Right renal pelvis (tissue), 4 donors: ENCODE data around the gene PNPLA6. TPM values are rescaled to one million over a fixed set of nuclear protein-coding genes. Genes with fewer than 3 reads are reported as not detected.

Source experiments
- DNase-seq, 4 donors: peaks; one replicate each; pipeline ENCODE4 v3.0.0-alpha.2; 2013; ENCODE audit warnings: low read depth in 4 of 4, low spot score in 3 of 4, missing footprints in 1 of 4
- polyA plus RNA-seq, 4 donors: library from polyadenylated mRNA; unstranded; fragments of 120-200 nt; gene quantifications; one replicate each; pipeline ENCODE4 v1.2.1, GENCODE V29; 2013; ENCODE audit not compliant: insufficient read length in 4 of 4

Gene PNPLA6
- polyA plus RNA-seq, 4 donors: 36.2 to 45.1 (median 41.9) TPM

- DNase-seq: peak; percentile 20 to 44 (median 36)
Observed at GRCh38 chr19:7595466-7596133, 60.1 kb downstream of the PNPLA6 start, which contains the start of gene CAMSAP3. CAMSAP3 (plus strand) TSS chr19:7595863; CDS start chr19:7596003, 140 bp downstream.

GRCh38 chr19:7596211-7596937 is 60.9 kb downstream of the PNPLA6 start:
- DNase-seq: no peak

DNA sequence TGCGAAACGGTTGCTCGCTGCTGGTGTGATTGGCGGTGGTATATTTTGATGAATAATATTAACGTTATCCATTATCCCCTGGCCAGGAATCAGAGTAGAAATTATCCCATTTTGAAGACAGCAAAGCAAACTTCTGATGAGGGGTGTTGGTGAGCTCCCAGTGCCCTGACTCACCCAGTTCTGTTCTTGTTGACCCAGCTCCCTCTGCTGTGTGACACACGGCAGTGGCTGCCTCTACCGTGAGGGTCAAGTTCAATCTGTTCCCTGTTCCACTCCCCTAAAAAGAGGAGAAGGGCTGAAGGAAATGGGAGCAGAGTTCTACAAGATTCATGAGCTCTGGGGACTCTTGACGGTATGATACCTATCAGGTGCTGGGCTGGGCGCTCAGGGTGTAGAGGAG is 62.2 kb downstream of the PNPLA6 start:
- no peak for DNase-seq

- DNase-seq: no peak
Observed at GRCh38 chr19:7598180-7598579, 62.7 kb downstream of the PNPLA6 start.

- DNase-seq: no peak
Observed at GRCh38 chr19:7600721-7601120, 65.2 kb downstream of the PNPLA6 start.

GRCh38 chr19:7602240-7602934 is 66.9 kb downstream of the PNPLA6 start:
- DNase-seq: no peak

DNA sequence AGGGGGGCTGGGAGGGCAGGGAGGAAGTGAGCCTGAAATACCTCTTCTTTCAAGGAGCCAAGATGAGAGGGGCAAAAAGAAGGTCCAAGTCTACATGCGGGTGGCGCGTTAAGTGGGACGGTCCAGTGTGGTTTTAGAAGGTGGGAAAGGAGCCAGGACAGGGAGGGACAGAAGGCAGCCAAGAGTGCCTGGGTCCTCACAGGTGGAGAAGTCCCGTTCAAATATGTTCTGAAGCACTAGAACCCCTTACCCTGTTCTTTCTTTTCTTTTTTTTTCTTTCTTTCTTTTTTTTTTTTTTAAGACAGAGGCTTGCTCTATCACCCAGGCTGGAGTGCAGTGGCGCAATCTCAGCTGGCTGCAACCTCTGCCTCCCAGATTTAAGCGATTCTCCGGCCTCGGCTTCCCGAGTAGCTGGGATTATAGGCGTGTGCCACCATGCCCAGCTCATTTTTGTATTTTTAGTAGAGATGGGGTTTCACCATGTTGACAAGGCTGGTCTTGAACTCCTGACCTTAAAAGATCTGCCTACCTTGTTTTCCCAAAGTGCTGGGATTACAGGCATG is 67.5 kb downstream of the PNPLA6 start:
- no peak for DNase-seq

DNA sequence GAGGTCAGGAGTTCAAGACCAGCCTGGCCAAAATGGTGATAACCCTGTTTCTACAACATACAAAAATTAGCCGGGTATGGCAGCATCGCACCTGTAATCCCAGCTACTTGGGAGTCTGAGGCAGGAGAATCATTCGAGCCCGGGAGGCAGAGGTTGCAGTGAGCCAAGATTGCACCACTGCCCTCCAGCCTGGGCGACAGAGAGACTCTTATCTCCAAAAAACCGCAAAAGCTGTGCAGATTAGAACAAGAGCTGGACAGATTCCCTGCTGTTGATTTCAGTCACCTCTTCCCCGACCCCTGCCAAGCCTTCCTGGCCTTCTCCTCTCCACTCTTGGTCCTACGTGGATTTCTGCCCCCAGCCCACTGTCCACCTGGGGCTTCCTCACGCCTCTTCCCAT is 68.4 kb downstream of the PNPLA6 start:
- DNase-seq: no peak

DNA sequence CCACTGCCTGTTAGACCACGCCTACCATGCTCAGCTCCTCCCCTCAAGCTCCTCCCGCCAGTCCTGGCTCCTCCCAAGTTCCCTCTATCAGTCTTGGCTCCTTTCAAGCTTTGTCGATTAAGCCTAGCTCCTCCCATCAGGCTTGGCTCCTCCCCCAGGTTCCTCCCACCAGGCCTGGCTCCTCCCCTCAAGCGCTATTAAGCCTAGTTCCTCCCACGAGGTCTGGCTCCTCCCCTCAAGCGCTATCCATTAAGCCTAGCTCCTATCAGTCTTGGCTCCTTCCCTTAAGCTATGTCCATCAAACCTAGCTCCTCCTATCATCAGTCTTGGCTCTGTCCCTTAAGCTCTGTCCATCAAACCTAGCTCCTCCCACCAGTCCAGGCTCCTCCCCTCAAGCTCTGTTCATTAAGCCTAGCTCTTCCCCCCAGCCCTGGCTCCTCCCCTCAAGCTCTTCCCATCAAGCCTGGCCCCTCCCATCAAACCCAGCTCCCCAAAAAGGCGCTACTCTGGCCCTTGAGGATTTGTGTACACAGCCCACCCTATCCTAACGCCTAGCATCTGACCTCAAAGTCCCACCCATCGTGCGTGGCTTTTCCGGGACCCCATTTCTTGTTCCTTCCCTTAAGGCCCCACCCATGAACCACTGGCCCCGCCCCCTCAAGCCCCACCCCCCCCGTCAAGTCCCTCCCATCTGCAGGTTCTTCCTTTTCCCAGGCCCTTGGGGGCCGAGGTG is 70.1 kb downstream of the PNPLA6 start:
- DNase-seq: no peak

GRCh38 chr19:7606289-7606688 is 70.8 kb downstream of the PNPLA6 start:
- no peak for DNase-seq

GRCh38 chr19:7607212-7607873 is 71.8 kb downstream of the PNPLA6 start:
- DNase-seq: no peak

DNA sequence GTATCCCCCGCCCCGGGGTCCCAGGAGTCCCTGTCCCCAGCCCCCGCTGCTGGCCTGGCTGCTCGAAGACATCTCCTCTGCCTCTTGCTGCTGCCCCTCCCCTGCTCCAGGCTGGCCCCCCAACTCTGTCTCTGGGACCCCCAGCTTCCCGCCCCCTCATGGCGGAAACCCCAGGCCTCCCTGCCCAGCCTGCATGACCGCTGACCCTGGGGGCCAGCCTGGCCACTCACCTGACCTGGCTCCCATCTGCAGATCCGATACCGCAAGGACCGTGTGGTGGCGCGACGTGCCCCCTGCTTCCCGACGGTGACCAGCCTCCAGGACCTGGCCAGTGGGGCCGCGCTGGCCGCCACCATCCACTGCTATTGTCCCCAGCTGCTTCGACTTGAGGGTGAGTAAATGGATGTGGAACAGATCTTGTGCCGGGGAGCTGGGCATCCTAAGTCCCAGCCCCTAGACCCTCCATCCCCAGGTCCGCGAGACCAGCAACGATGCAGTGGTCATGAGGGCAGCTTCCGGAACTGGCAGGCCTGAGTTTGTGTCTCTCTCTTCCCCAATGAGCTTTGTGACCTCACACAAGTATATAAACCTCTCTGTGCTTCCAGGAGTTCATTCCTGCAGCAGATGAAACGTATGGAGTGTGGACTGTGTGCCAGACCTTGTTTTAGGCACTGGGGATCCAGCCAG is 72.5 kb downstream of the PNPLA6 start:
- no peak for DNase-seq

- no peak for DNase-seq
Observed at GRCh38 chr19:7610491-7611240, 75.1 kb downstream of the PNPLA6 start.

Other genes with a start within 250 kb of the PNPLA6 start
- 10 to 100 TPM; 23.1 to 28.1 (median 26.4) TPM for gene INSR, start 241.3 kb upstream of the PNPLA6 start, polyA plus RNA-seq
- 10 to 100 TPM; 33.1 to 38.7 (median 37.3) TPM for gene ARHGEF18, start 186.8 kb upstream of the PNPLA6 start, polyA plus RNA-seq
- 1 to 10 TPM; 4.9 to 9.3 (median 5.6) TPM for gene PEX11G, start 46.7 kb upstream of the PNPLA6 start, polyA plus RNA-seq
- 10 to 100 TPM; 43.1 to 69.6 (median 43.7) TPM for gene ZNF358, start 19.6 kb upstream of the PNPLA6 start, polyA plus RNA-seq
- 10 to 100 TPM; 15.2 to 19.7 (median 16.1) TPM for gene MCOLN1, start 13.1 kb upstream of the PNPLA6 start, polyA plus RNA-seq
- 10 to 100 TPM; 13.2 to 22.5 (median 16.8) TPM for gene CAMSAP3, start 60.1 kb downstream of the PNPLA6 start, polyA plus RNA-seq
- gene XAB2, start 93.8 kb downstream of the PNPLA6 start, polyA plus RNA-seq: 10 to 100 TPM; 33.3 to 47.0 (median 34.9) TPM
- gene PET100, start 94.1 kb downstream of the PNPLA6 start, polyA plus RNA-seq: 100 to 1,000 TPM in 2 of 4 donors, 10 to 100 TPM in 2; 86.2 to 115 (median 105) TPM
- gene PCP2, start 98.0 kb downstream of the PNPLA6 start, polyA plus RNA-seq: 1 to 10 TPM in 2 of 4 donors, under 1 TPM in 2; 0.82 to 1.6 (median 1.0) TPM
- 10 to 100 TPM; 54.9 to 68.0 (median 66.3) TPM for gene STXBP2, start 101.4 kb downstream of the PNPLA6 start, polyA plus RNA-seq
- 1 to 10 TPM in 2 of 4 donors, under 1 TPM in 2; 0.34 to 1.5 (median 1.0) TPM for gene RETN, start 133.3 kb downstream of the PNPLA6 start, polyA plus RNA-seq
- gene MCEMP1, start 141.4 kb downstream of the PNPLA6 start, polyA plus RNA-seq: under 1 TPM; 0.11 to 0.66 (median 0.17) TPM
- 10 to 100 TPM; 40.6 to 72.7 (median 48.4) TPM for gene TRAPPC5, start 145.1 kb downstream of the PNPLA6 start, polyA plus RNA-seq
- gene FCER2, start 166.4 kb downstream of the PNPLA6 start, polyA plus RNA-seq: under 1 TPM in 3 of 4 donors, not detected in 1; 0.15 to 0.29 (median 0.17) TPM
- under 1 TPM in 1 of 4 donors, not detected in 3; 0.13 TPM for gene CLEC4G, start 196.4 kb downstream of the PNPLA6 start, polyA plus RNA-seq
- 1 to 10 TPM; 1.0 to 1.7 (median 1.3) TPM for gene CD209, start 211.8 kb downstream of the PNPLA6 start, polyA plus RNA-seq
- gene CLEC4M, start 227.5 kb downstream of the PNPLA6 start, polyA plus RNA-seq: 1 to 10 TPM; 2.6 to 3.7 (median 3.3) TPM